ENCODE data around the gene CHMP5. TPM values are rescaled to one million over a fixed set of nuclear protein-coding genes. Genes with fewer than 3 reads are reported as not detected.
A peak's percentile ranks its signal among the peaks of the same experiment; 100 is the strongest.

Gene CHMP5
- total RNA-seq, 2 experiments from 2014 or later, result 31.2 to 50.1 TPM

- CTCF ChIA-PET (ENCODE audit: unreplicated experiment), result interaction anchor here (0.8 to 1.4 kb wide), 4 partner anchors 11 to 225 kb away, joined by 3 read pairs; no protein-coding TSS in a partner anchor
Observed at GRCh38 chr9:33225319-33226147, 39.3 kb upstream of the CHMP5 start.

GRCh38 chr9:33227008-33227398, 37.8 kb upstream of the CHMP5 start:
- intact Hi-C loops (cut with micrococcal nuclease; ENCODE audit: unreplicated experiment), result loop anchor here (10.0 kb wide), 1 partner anchor 642 kb away; no protein-coding TSS in a partner anchor
- Histone ChIP-seq H3K9me3 (ENCODE audit: low read length) (no peaks in the 10 kb centered on the region), H3K9me2 (ENCODE audit: insufficient read depth, low read length) (no peaks in the 10 kb centered on the region), H3K27ac (ENCODE audit: low read depth, low read length, poor library complexity, severe bottlenecking) (no peak overlapping the region), H3K36me3 (ENCODE audit: insufficient read depth, low read length) (no peaks in the 10 kb centered on the region), H3K4me2 (ENCODE audit: low read length) (no peak overlapping the region; the same call in 1 of the 2 replicates), H2AFZ (ENCODE audit: low read length) (peak overlapping the region; percentile 73), H3K4me1 (ENCODE audit: insufficient read depth, low read length, poor library complexity, severe bottlenecking) (peaks cover 46% of the 10 kb centered on the region), H4K20me1 (ENCODE audit: insufficient read depth, low read length) (no peaks in the 10 kb centered on the region), H3K79me2 (ENCODE audit: insufficient read depth, low read depth, low read length) (no peaks in the 10 kb centered on the region), H3K4me3 (ENCODE audit: low read depth, low read length, poor library complexity, severe bottlenecking) (no peak overlapping the region)
- CTCF ChIA-PET (ENCODE audit: unreplicated experiment), result interaction anchor here (1.0 to 1.4 kb wide), 5 partner anchors 9 to 223 kb away, joined by 3 to 5 read pairs (median 3); no protein-coding TSS in a partner anchor
- peak; percentile 22 for DNase-seq (ENCODE audit: low spot score)
- TF ChIP-seq CTCF (conservative IDR thresholded peaks at IDR 0.05; ENCODE audit: low read length), result no peak
- no peak for TF ChIP-seq EZH2phosphoT487 (IDR thresholded peaks at IDR 0.05; ENCODE audit: borderline replicate concordance, low read depth, low read length)
- BruUV-seq (replicated peaks), result no TSS peak
- POLR2A ChIA-PET, result interaction anchor here (0.7 to 2.0 kb wide), 10 partner anchors 8 to 202 kb away, joined by 3 to 7 read pairs (median 4); partner anchors contain the start of gene DNAJA1

More at GRCh38 chr9:33225319-33226147, 39.3 kb upstream of the CHMP5 start:
- peak overlapping the region; percentile 78 for H2AFZ ChIP-seq (ENCODE audit: low read length)
- H4K20me1 ChIP-seq (ENCODE audit: insufficient read depth, low read length), result no peaks in the 10 kb centered on the region
- DNase-seq (ENCODE audit: low spot score), result peak; percentile 80
- POLR2A ChIA-PET, result interaction anchor here (0.6 to 2.0 kb wide), 15 partner anchors 10 to 413 kb away, joined by 3 to 7 read pairs (median 4); partner anchors contain the start of gene DNAJA1
- BruUV-seq (replicated peaks), result no TSS peak
- H3K9me3 ChIP-seq (ENCODE audit: low read length), result no peaks in the 10 kb centered on the region
- H3K9me2 ChIP-seq (ENCODE audit: insufficient read depth, low read length), result no peaks in the 10 kb centered on the region
- H3K4me3 ChIP-seq (ENCODE audit: low read depth, low read length, poor library complexity, severe bottlenecking), result no peak overlapping the region
- TF ChIP-seq EZH2phosphoT487 (IDR thresholded peaks at IDR 0.05; ENCODE audit: borderline replicate concordance, low read depth, low read length), result no peak
- TF ChIP-seq CTCF (conservative IDR thresholded peaks at IDR 0.05; ENCODE audit: low read length), result peak; percentile 96
- peaks cover 61% of the 10 kb centered on the region for H3K4me1 ChIP-seq (ENCODE audit: insufficient read depth, low read length, poor library complexity, severe bottlenecking)
- H3K79me2 ChIP-seq (ENCODE audit: insufficient read depth, low read depth, low read length), result no peaks in the 10 kb centered on the region
- intact Hi-C loops (cut with micrococcal nuclease; ENCODE audit: unreplicated experiment), result loop anchor here (1.0 to 10.0 kb wide), 3 partner anchors 59 to 641 kb away; partner anchors contain the start of gene B4GALT1
- no peak overlapping the region; the same call in 1 of the 2 replicates for H3K4me2 ChIP-seq (ENCODE audit: low read length)
- H3K36me3 ChIP-seq (ENCODE audit: insufficient read depth, low read length), result no peaks in the 10 kb centered on the region
- no peak overlapping the region for H3K27ac ChIP-seq (ENCODE audit: low read depth, low read length, poor library complexity, severe bottlenecking)
